HG02610 (cell line): ENCODE results near the gene TNFRSF1B.

Source experiments
- ATAC-seq: cut with Tn5 transposase; IDR thresholded peaks from one replicate; pipeline ENCODE4 v1.9.1; 2021; ENCODE audit warnings: mild to moderate bottlenecking, moderate library complexity; ENCODE audit not compliant: unreplicated experiment

TNFRSF1B gene

GRCh38 chr1:12141163-12141850, 25.5 kb upstream of the TNFRSF1B start:
- no peak for ATAC-seq

DNA sequence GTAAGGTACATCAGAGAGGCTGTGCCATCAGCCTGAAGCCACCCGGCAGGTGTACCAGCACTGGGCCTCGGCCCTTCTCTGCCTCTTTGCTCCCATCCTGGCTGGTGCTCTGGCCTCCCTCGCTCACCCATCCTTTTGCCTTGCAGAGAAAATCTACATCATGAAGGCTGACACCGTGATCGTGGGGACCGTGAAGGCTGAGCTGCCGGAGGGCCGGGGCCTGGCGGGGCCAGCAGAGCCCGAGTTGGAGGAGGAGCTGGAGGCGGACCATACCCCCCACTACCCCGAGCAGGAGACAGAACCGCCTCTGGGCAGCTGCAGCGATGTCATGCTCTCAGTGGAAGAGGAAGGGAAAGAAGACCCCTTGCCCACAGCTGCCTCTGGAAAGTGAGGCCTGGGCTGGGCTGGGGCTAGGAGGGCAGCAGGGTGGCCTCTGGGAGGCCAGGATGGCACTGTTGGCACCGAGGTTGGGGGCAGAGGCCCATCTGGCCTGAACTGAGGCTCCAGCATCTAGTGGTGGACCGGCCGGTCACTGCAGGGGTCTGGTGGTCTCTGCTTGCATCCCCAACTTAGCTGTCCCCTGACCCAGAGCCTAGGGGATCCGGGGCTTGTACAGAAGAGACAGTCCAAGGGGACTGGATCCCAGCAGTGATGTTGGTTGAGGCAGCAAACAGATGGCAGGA, 24.5 kb upstream of the TNFRSF1B start:
- ATAC-seq: no peak

DNA sequence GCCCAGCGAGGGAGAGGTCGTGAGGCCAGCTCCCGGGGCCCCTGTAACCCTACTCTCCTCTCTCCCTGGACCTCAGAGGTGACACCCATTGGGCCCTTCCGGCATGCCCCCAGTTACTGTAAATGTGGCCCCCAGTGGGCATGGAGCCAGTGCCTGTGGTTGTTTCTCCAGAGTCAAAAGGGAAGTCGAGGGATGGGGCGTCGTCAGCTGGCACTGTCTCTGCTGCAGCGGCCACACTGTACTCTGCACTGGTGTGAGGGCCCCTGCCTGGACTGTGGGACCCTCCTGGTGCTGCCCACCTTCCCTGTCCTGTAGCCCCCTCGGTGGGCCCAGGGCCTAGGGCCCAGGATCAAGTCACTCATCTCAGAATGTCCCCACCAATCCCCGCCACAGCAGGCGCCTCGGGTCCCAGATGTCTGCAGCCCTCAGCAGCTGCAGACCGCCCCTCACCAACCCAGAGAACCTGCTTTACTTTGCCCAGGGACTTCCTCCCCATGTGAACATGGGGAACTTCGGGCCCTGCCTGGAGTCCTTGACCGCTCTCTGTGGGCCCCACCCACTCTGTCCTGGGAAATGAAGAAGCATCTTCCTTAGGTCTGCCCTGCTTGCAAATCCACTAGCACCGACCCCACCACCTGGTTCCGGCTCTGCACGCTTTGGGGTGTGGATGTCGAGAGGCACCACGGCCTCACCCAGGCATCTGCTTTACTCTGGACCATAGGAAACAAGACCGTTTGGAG, 23.7 kb upstream of the TNFRSF1B start:
- peak; percentile 5 for ATAC-seq

DNA sequence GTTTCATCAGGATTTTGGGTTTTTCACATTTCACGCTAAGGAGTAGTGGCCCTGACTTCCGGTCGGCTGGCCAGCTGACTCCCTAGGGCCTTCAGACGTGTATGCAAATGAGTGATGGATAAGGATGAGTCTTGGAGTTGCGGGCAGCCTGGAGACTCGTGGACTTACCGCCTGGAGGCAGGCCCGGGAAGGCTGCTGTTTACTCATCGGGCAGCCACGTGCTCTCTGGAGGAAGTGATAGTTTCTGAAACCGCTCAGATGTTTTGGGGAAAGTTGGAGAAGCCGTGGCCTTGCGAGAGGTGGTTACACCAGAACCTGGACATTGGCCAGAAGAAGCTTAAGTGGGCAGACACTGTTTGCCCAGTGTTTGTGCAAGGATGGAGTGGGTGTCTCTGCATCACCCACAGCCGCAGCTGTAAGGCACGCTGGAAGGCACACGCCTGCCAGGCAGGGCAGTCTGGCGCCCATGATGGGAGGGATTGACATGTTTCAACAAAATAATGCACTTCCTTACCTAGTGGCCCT, 23.1 kb upstream of the TNFRSF1B start:
- peak; percentile 27 for ATAC-seq

DNA sequence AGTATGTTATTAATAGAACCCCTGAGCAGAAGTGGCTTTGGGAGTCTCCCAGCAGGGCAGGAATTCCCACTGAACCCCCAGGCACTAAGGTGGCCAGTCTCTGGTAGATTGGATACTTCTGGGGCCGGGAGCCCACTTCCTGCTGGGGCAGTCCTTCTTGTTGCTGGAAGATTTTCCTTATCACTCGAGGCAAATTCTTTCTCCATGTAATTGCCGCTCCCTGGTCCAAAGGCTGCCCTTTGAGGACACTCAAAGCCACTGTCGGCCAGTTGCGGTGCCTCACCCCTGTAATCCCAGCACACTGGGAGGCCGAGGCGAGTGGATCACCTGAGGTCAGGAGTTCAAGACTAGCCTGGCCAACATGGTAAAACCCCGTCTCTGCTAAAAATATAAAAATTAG, 22.6 kb upstream of the TNFRSF1B start:
- no peak for ATAC-seq

- ATAC-seq: no peak
Measured at GRCh38 chr1:12144969-12145368, 21.8 kb upstream of the TNFRSF1B start.

DNA sequence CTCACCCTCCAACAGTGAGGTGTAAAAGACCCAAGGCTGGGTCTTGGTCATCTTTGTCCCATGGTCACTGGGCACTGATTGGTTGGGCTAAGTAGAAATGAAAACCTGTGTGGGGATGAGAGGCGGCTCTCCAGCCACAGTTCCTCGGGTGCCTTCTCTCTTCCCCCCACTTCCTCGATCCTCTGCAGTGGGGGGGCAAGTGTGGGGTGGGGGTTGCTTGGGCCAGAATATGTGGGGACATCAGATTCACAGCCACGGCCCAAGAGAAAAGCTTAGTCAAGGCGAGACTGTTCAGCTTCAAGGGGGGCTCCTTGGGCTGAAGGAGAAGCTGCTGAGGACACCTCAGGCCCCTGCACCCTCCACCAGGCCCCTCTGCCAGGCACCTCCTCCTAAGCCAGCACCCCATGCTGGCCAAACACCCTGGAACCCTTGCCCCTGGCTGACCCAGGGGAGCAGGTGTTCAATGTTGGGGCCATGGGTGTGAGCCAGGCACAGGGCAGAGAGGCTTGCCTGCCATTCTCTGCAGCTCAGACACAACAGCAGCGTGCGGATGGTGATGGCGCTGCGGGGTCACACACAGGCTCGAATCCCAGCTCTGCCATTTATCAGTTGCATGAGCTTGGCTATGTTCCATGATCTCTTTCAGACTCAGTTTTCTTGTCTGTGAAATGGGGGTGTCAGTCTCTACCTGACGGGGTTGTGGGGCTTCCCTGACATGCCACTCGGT, 21.0 kb upstream of the TNFRSF1B start:
- no peak for ATAC-seq

- ATAC-seq: no peak
Measured at GRCh38 chr1:12146343-12147112, 20.3 kb upstream of the TNFRSF1B start.

DNA sequence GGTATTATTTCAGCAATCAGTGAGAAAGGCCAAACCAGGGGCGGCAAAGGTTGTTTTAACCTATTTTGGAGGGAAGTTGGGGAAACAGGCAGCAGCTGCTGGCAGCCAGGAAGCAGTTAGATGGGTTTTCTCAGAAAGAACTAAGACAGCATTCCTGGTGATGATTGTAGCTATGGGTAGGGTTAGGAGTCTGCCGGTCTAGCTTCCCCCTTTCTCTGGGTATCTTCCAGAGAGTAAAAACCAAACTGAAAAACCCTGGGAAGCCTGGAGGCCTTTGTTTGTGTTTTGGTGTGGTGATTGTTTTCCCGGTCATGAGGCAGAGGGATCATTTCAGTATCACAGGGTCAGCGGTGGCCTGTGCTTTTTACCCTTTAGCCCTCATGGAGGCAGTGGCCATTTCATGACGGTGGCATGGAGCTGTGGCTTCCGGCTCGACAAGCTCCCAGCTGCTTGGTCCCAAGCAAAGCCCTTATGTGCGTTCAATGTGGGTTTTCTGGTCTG, 19.5 kb upstream of the TNFRSF1B start:
- ATAC-seq: no peak

- ATAC-seq: no peak
Measured at GRCh38 chr1:12148160-12148957, 18.4 kb upstream of the TNFRSF1B start.

DNA sequence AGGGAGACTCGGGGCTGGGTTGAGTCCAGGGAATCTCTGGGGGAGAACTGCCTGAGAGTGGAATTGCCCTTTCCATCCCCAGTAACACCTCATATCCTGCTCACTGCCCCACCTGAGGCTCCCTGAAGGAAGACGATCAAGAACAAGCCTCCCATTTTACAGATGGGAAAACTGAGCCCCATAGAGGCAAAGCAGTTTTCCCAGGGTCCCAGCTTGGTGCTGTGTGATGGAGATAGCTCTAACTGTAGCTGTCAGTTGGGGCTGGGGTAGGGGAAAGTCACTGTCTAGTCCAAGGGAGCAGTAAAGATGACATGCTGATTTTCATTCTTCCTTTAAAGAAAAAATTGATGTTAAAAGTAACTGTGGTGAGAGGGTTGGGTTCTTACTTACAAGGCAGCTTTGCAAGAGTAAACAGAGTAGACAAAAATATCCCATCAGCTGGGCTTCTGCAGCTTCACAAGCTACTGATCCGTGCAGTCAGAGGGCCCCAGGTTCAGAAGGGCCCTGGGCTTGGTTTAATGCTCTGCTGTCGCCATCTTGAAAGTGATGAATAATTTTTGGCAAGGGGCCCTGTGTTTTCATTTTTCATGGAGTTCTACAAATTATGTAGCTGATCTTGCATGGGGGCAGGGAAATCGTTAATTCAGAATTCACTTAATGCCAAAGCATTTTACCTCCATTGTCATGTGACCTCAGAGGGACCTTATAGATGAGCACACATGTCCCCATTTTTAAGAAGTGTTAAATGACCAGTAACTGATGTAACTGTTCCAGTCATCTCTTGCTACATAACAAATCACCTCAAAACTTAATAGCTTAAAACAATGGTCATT, 17.6 kb upstream of the TNFRSF1B start:
- no peak for ATAC-seq

- no peak for ATAC-seq
Measured at GRCh38 chr1:12149791-12150175, 17.0 kb upstream of the TNFRSF1B start.

GRCh38 chr1:12150456-12151200, 16.2 kb upstream of the TNFRSF1B start:
- no peak for ATAC-seq

GRCh38 chr1:12151465-12151864, 15.3 kb upstream of the TNFRSF1B start:
- no peak for ATAC-seq

DNA sequence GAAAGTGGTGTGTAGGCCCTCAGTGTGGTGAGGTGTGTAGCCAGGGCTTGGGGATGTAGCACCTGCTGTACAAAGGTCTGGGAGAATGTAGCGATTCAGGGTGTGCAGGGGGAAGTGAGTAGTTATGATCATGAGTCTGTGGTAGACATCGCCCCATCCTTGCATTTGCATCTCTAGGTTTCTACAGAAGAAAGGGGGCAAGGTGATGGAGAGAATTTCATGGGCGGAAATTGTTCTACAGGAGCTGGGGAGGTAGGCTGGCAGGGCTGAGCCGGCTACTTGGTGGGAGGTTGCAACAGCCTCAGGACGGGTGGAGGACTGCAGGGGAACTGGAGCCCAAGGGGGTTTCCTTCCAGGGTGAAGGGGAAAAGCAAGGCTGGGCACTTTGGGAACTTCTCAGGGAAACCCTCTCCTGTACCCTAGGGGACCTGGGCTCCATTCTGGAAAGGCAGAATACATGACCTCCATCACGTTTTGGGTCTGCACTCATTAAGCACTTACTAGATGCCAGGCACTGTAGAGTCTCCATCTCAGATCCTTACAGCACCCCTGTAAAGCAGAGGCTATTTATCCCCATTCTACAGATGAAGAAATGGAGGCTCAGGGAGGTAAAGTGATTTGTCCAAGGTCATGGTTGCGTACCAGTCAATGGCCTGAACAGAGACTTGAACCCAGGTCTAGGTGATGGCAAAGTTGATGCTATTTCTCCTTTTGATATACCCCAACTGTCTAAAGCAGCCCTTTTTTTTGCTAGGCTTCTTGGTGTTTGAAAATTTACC, 14.5 kb upstream of the TNFRSF1B start:
- ATAC-seq: peak; percentile 62

DNA sequence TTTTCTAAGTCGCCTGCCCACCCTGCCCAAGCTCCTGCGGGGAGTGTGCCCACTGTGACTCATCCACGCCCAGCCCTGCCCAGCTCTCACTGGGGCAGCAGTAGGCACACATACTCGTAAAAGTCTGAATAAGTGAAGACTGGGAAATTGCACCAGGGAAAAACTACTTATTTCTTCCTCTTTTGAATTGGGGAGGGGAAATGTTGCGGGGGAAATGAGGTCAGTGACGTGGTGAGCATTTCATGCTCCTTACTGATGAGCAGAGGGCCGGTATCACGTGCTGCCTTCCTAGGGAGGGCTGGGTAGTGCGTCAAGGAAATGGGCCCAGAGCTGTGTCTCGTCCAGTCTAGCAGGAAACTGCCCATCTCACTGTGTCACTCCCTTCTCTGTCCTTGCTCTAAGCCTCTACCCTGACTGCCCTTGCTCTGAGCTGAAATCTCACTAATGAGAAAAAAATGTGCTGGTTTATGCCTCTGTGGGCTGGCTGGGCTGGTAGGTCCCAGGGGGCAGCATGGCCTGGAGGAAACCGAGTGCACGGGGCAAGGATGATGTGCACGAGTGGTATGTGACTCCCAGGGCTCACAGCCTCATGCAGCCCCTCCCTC, 13.5 kb upstream of the TNFRSF1B start:
- no peak for ATAC-seq

- ATAC-seq: no peak
Measured at GRCh38 chr1:12155328-12155727, 11.5 kb upstream of the TNFRSF1B start.
